ENCODE results near the gene SLC12A7. TPM values are rescaled to one million over a fixed set of nuclear protein-coding genes. Genes with fewer than 3 reads are reported as not detected.

The SLC12A7 gene
- polyA plus RNA-seq, 1 donor (not counting 4 experiments of a cell fraction or from before 2014, with no cell fraction given) = 1.5 TPM

DNA sequence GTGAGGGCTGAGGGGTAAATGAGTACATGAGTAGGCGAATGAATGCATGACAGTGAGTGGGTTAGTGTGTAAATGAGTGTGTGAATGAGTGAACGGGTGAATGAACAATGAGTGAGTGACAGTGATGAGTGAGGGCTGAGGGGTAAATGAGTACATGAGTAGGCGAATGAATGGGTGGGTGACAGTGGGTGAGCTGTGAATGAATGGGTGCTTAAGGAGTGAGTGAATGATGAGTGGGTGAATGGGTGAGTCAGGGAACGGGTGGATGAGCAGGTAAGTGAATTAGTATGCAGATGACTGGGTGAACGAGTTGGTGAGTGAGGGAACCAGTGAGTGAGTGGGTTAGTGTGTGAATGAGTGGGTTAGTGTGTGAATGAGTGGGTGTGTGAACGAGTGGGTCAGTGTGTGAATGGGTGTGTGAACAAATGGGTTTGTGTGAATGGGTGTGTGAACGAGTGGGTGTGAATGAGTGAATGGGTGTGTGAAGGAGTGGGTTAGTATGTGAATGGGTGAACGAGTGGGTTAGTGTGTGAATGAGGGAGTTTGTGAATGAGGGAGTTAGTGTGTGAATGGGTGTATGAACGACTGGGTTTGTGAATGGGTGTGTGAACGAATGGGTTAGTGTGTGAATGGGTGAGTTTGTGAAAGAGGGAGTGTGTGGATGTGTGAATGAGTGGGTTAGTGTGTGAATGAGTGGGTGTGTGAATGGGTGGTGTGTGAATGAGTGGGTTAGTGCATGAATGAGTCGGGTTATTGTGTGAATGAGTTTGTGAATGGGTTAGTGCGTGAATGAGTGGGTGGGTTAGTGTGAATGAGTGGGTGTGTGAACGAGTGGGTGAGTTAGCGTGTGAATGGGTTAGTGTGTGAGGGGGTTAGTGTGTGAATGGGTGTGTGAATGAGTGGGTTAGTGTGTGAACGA lies 70.4 kb downstream of the SLC12A7 start:
- Histone ChIP-seq H3K79me2 (ENCODE audit: control insufficient read depth, insufficient read depth, low read length) (no peaks in the 10 kb centered on the region), H4K20me1 (ENCODE audit: control insufficient read depth, extremely low read depth, insufficient read depth, low read length) (no peaks in the 10 kb centered on the region), H3K36me3 (ENCODE audit: control insufficient read depth in 2 of 2, extremely low read depth in 1 of 2, insufficient read depth in 2 of 2, low read length in 2 of 2) (no peaks in the 10 kb centered on the region), H2AFZ (ENCODE audit: control insufficient read depth, low read length) (no peak overlapping the region), H3K27me3 (ENCODE audit: control insufficient read depth, extremely low read depth, insufficient read depth, low read length) (no peaks in the 10 kb centered on the region), H3K27ac (ENCODE audit: control insufficient read depth, insufficient read depth, low read length) (no peak overlapping the region), H3K4me1 (ENCODE audit: control insufficient read depth, extremely low read depth, insufficient read depth, low read length) (no peaks in the 10 kb centered on the region), H3K4me3 (ENCODE audit: control insufficient read depth in 2 of 3, extremely low read depth in 1 of 3, insufficient read depth in 2 of 3, low read depth in 1 of 3, low read length in 3 of 3) (no peak overlapping the region), H3K9me3 (ENCODE audit: control insufficient read depth, low read depth, low read length) (no peaks in the 10 kb centered on the region), H3K9me1 (ENCODE audit: control insufficient read depth, extremely low read depth, insufficient read depth, low read length) (no peaks in the 10 kb centered on the region), H3K4me2 (ENCODE audit: control insufficient read depth, extremely low read depth, insufficient read depth, low read depth, low read length) (no peak overlapping the region), H3K9ac (ENCODE audit: control insufficient read depth, extremely low read depth, insufficient read depth, low read length) (no peak overlapping the region)
- dilution Hi-C loops (cut with MboI; ENCODE audit: extremely low pct_ligation_motif_present, low sequenced_read_pairs) = no loop called here
- DNase-seq (ENCODE audit: low read depth, low spot score) (no peak), FAIRE-seq (no peak)
- TF ChIP-seq, protein P1, sequence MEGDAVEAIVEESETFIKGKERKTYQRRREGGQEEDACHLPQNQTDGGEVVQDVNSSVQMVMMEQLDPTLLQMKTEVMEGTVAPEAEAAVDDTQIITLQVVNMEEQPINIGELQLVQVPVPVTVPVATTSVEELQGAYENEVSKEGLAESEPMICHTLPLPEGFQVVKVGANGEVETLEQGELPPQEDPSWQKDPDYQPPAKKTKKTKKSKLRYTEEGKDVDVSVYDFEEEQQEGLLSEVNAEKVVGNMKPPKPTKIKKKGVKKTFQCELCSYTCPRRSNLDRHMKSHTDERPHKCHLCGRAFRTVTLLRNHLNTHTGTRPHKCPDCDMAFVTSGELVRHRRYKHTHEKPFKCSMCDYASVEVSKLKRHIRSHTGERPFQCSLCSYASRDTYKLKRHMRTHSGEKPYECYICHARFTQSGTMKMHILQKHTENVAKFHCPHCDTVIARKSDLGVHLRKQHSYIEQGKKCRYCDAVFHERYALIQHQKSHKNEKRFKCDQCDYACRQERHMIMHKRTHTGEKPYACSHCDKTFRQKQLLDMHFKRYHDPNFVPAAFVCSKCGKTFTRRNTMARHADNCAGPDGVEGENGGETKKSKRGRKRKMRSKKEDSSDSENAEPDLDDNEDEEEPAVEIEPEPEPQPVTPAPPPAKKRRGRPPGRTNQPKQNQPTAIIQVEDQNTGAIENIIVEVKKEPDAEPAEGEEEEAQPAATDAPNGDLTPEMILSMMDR (optimal IDR thresholded peaks at IDR 0.05 in 1 of 3, IDR thresholded peaks at IDR 0.05 in 1 of 3, conservative IDR thresholded peaks at IDR 0.05 in 1 of 3; ENCODE audit: extremely low read depth in 1 of 3, insufficient read depth in 2 of 3, low read length in 3 of 3) = no peak
- TF ChIP-seq EZH2 (IDR thresholded peaks at IDR 0.05; ENCODE audit: low read length) = no peak

- Histone ChIP-seq H3K27ac (ENCODE audit: control insufficient read depth, insufficient read depth, low read length) (no peak overlapping the region), H3K9me1 (ENCODE audit: control insufficient read depth, extremely low read depth, insufficient read depth, low read length) (no peaks in the 10 kb centered on the region), H3K9ac (ENCODE audit: control insufficient read depth, extremely low read depth, insufficient read depth, low read length) (no peak overlapping the region), H3K9me3 (ENCODE audit: control insufficient read depth, low read depth, low read length) (no peaks in the 10 kb centered on the region), H3K4me1 (ENCODE audit: control insufficient read depth, extremely low read depth, insufficient read depth, low read length) (no peaks in the 10 kb centered on the region), H3K4me3 (ENCODE audit: control insufficient read depth in 2 of 3, extremely low read depth in 1 of 3, insufficient read depth in 2 of 3, low read depth in 1 of 3, low read length in 3 of 3) (no peak overlapping the region), H3K4me2 (ENCODE audit: control insufficient read depth, extremely low read depth, insufficient read depth, low read depth, low read length) (no peak overlapping the region), H4K20me1 (ENCODE audit: control insufficient read depth, extremely low read depth, insufficient read depth, low read length) (no peaks in the 10 kb centered on the region), H2AFZ (ENCODE audit: control insufficient read depth, low read length) (no peak overlapping the region), H3K79me2 (ENCODE audit: control insufficient read depth, insufficient read depth, low read length) (no peaks in the 10 kb centered on the region), H3K27me3 (ENCODE audit: control insufficient read depth, extremely low read depth, insufficient read depth, low read length) (no peaks in the 10 kb centered on the region), H3K36me3 (ENCODE audit: control insufficient read depth in 2 of 2, extremely low read depth in 1 of 2, insufficient read depth in 2 of 2, low read length in 2 of 2) (no peaks in the 10 kb centered on the region)
- FAIRE-seq = no peak
- DNase-seq (ENCODE audit: low read depth, low spot score) = no peak
- dilution Hi-C loops (cut with MboI; ENCODE audit: extremely low pct_ligation_motif_present, low sequenced_read_pairs) = no loop called here
- no peak for TF ChIP-seq EZH2 (IDR thresholded peaks at IDR 0.05; ENCODE audit: low read length)
- TF ChIP-seq, protein P1 (optimal IDR thresholded peaks at IDR 0.05 in 1 of 3, IDR thresholded peaks at IDR 0.05 in 1 of 3, conservative IDR thresholded peaks at IDR 0.05 in 1 of 3; ENCODE audit: extremely low read depth in 1 of 3, insufficient read depth in 2 of 3, low read length in 3 of 3) = no peak
Measured at GRCh38 chr5:1040571-1040970, 71.3 kb downstream of the SLC12A7 start.

Data from keratinocyte (primary cell).